Neural crest cell (in vitro differentiated cells): Measurements from ENCODE around the gene CDH24. TPM values are rescaled to one million over a fixed set of nuclear protein-coding genes. Genes with fewer than 3 reads are reported as not detected.

Experiments
- DNase-seq: peaks from one replicate; pipeline ENCODE4 v3.0.0; 2021; ENCODE audit warnings: low read depth, mixed read lengths, low spot score
- H3K27ac Mint-ChIP-seq: one replicate; pipeline ENCODE4 v1.8.0; 2021; ENCODE audit warnings: mild to moderate bottlenecking, mixed read lengths; ENCODE audit not compliant: unreplicated experiment
- H3K27me3 Mint-ChIP-seq: 2 replicates; pipeline ENCODE4 v1.8.0; 2021; ENCODE audit warnings: low read depth, mild to moderate bottlenecking, mixed read lengths
- H3K36me3 Mint-ChIP-seq: 2 replicates; pipeline ENCODE4 v1.8.0; 2021; ENCODE audit warnings: low read depth, mild to moderate bottlenecking, mixed read lengths
- H3K4me1 Mint-ChIP-seq: 2 replicates; pipeline ENCODE4 v1.8.0; 2021; ENCODE audit warnings: mixed read lengths
- H3K4me3 Mint-ChIP-seq: one replicate; pipeline ENCODE4 v1.8.0; 2021; ENCODE audit warnings: mild to moderate bottlenecking, mixed read lengths
- H3K9me3 Mint-ChIP-seq: 2 replicates; pipeline ENCODE4 v1.8.0; 2021; ENCODE audit warnings: mixed read lengths
- total RNA-seq: library from RNA; stranded (reverse); gene quantifications from 2 replicates; pipeline ENCODE4 v1.2.1, GENCODE V29; 2021
- TF ChIP-seq, protein P1 (sequence below): fragments of 200-600 bp; sonication (generic); conservative IDR thresholded peaks from 2 replicates; pipeline ENCODE4 v1.5.0; 2021; ENCODE audit warnings: antibody characterized with exemption, mild to moderate bottlenecking

Gene CDH24
- total RNA-seq, 1 donor from 2014 or later = 37.2 TPM

DNA sequence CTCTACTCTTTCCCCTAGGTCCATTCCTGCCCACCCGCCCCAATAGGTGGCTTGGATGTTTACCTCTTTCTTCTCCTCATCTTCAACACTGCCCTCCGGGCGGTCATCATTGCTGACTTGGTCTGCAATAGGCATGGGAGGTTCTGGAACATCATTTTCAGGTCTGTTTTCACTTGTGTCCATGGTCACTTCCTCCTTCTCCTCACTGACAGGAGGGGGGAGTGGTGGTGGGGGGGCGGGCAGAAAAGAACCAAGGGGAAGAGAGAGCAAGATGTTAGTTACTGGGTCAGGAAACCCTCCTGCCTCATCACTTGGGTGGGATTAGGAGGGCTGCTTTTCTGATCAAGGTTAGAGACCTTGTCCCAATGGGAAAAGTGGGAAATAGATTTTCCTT is 12.1 kb upstream of the CDH24 start:
- Mint-ChIP-seq H3K27ac (no peak overlapping the region), H3K36me3 (peaks cover 17% of the 10 kb centered on the region), H3K9me3 (no peaks in the 10 kb centered on the region), H3K4me3 (peak overlapping the region; percentile 89), H3K27me3 (no peaks in the 10 kb centered on the region), H3K4me1 (peaks cover 52% of the 10 kb centered on the region)
- no peak for DNase-seq
- TF ChIP-seq, protein P1, sequence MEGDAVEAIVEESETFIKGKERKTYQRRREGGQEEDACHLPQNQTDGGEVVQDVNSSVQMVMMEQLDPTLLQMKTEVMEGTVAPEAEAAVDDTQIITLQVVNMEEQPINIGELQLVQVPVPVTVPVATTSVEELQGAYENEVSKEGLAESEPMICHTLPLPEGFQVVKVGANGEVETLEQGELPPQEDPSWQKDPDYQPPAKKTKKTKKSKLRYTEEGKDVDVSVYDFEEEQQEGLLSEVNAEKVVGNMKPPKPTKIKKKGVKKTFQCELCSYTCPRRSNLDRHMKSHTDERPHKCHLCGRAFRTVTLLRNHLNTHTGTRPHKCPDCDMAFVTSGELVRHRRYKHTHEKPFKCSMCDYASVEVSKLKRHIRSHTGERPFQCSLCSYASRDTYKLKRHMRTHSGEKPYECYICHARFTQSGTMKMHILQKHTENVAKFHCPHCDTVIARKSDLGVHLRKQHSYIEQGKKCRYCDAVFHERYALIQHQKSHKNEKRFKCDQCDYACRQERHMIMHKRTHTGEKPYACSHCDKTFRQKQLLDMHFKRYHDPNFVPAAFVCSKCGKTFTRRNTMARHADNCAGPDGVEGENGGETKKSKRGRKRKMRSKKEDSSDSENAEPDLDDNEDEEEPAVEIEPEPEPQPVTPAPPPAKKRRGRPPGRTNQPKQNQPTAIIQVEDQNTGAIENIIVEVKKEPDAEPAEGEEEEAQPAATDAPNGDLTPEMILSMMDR = no peak

DNA sequence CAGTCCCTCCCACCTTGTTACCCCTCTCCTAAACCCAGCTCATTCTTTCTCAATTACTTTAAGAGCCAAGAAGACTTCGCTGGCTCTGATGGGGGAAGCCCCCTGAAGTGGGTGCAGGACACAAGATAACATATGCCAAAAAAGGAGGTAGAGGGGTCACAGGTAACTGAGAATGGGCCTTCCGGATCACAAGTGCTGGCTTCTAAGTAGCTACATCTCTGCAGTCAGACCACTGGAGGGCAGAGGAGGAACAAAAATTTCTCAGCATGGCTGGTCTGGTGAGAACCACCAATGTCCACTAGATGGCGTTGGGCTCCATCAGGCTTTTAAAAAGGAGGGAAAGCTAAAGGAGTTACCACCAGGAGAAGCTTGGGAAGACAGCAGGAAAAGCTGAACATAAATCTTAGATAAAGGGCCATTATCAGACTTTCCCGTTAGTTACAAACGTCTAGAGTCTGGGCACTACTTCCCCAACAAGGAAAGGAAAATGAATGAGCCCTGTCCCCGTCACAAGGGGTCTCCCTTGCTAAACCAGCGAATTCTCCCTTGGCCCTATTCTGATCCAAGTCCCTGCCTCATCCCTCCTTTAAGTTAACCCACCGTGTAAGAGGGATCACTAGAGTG is 11.6 kb upstream of the CDH24 start:
- TF ChIP-seq, protein P1 = peak; percentile 99
- peak; percentile 83 for DNase-seq
- H3K9me3 Mint-ChIP-seq = no peaks in the 10 kb centered on the region
- peaks cover 52% of the 10 kb centered on the region for H3K4me1 Mint-ChIP-seq
- H3K4me3 Mint-ChIP-seq = peak overlapping the region; percentile 89
- H3K27ac Mint-ChIP-seq = no peak overlapping the region
- no peaks in the 10 kb centered on the region for H3K27me3 Mint-ChIP-seq
- peaks cover 18% of the 10 kb centered on the region for H3K36me3 Mint-ChIP-seq

DNA sequence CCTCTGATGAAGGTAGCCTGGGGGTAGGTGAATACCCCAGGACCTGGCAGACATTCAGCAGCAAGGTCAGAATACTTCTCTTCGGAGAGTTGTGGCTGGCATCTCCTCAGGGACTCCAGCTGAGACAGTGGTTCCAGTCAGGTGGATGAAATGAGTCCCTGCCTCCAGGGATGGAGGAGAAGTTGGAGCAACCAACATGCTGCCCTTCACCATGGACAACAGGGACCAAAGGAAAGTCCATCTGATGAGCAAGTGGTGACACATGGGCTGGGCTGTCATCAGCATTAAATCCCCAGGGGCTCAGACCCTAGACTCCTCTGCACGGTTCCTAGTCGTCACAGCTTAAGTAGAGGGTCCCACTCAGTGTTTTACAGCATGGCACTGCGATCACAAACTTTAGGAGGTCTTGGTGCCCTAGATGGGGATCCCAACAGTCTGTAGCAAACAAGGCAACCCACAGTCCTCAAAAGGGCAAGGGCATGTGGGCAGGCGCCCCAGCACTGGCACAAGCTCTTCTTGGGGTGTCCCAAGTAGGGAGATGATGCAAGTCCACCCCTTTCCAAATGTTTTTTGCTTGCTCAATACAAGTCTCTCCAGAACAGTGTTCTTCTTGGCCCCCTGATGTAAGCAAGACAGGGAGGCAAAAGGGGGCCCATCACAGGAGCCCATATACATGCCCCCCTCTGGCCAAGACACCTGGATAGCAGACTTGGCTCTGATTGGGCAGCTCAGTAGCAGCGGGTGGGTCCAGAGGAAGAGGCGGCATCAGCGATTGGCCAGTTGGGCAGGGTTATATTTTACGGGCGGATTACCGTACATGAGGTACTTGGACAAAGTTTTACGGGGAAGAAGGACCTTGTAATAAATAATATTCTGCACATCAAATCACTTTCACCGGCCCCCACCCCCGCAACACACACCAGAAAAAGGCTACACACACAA is 10.8 kb upstream of the CDH24 start:
- no peaks in the 10 kb centered on the region for H3K27me3 Mint-ChIP-seq
- DNase-seq = no peak
- no peak overlapping the region for H3K27ac Mint-ChIP-seq
- peak overlapping the region; percentile 89 for H3K4me3 Mint-ChIP-seq
- no peaks in the 10 kb centered on the region for H3K9me3 Mint-ChIP-seq
- TF ChIP-seq, protein P1 = no peak
- peaks cover 52% of the 10 kb centered on the region for H3K4me1 Mint-ChIP-seq
- peaks cover 25% of the 10 kb centered on the region for H3K36me3 Mint-ChIP-seq

DNA sequence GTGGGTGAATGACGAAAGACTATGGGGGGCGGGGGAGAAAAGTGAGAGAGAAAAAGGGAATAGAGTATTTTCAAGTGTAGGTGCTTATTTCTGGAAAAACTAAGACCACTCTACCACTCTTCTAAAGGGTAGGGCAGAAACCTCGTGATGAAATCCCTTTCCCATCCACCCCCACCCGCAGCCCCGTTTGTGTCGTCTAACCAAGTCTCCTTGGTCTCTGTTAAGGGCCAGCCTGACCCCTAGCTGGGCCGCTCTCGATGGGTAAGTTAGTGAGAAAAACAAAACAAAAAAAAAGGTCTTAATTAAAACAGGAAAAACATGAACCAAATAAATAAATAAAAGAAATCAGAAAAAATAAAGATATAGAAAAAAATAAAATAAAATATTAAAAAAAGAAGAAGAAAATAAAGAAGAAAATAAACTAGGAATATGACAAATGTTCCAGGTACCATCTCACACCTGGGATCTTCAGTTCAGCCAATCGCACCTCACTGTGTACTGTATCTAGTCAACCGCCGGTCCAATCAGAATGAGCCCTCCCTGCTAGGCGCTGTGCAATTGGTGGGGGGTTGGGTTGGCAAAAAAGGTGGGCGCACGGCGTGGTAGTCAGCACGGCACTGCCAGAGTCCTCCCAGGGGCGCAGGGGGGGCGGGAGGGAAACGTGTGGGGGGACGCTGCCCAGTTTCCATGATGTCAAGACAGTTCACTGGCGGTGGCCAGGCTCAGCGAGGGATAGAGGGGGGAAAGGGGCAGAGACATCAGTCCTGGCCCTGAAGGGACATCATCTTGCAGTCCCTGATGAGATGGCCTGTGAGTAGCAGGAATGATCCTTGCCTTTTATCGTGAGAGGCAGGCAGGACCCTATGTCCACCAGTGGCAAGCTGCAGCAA is 9.8 kb upstream of the CDH24 start:
- DNase-seq = no peak
- TF ChIP-seq, protein P1 = no peak
- Mint-ChIP-seq H3K36me3 (peaks cover 30% of the 10 kb centered on the region), H3K9me3 (no peaks in the 10 kb centered on the region), H3K27me3 (no peaks in the 10 kb centered on the region), H3K4me3 (no peak overlapping the region), H3K4me1 (peaks cover 45% of the 10 kb centered on the region), H3K27ac (no peak overlapping the region)

DNA sequence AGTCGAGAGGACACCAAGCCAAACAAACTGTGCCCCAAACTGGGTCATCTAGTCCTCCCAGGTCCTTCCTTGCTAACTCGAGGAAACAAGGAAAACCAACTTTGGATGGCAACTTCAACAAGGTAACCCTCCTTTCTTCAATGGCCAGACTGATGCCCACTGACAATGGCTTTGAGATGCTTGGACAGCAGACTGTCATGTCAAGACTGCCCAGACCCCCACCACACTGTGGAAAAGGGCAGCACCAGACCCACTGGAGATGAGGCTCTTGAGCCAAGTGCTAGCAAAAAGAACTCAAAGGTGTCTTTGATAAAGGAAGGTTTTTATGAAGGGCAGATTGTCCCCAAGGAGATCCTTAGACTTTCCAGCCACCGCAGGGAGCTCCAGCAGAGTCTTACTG is 9.0 kb upstream of the CDH24 start:
- H3K9me3 Mint-ChIP-seq = no peaks in the 10 kb centered on the region

More for the DNA sequence above, 9.0 kb upstream of the CDH24 start:
- peaks cover 37% of the 10 kb centered on the region for H3K4me1 Mint-ChIP-seq
- H3K36me3 Mint-ChIP-seq = peaks cover 27% of the 10 kb centered on the region
- no peak for DNase-seq
- H3K4me3 Mint-ChIP-seq = no peak overlapping the region
- TF ChIP-seq, protein P1 = no peak
- no peak overlapping the region for H3K27ac Mint-ChIP-seq
- no peaks in the 10 kb centered on the region for H3K27me3 Mint-ChIP-seq
